Spleen (tissue), 11 donors: ENCODE data around the gene FKBP10. TPM values are rescaled to one million over a fixed set of nuclear protein-coding genes. Genes with fewer than 3 reads are reported as not detected.
"Not testable (repeated sequence)": the region's sequence is repeated elsewhere in the genome, so short reads cannot be mapped to it uniquely, and the experiment has no call there.

Experiments used
- DNase-seq: peaks from one replicate; pipeline ENCODE4 v3.0.0-alpha.2; 2020
- H3K27ac ChIP-seq, 8 donors: fragments of 200-600 bp; sonication (generic) in 7 of 8; 1 replicate in 4 of 8; 2 replicates in 4 of 8; pipeline versions ENCODE4 v1.5.0 to v1.8.0; 2016 to 2021; ENCODE audit warnings: inconsistent platforms in 4 of 8, mild to moderate bottlenecking in 4 of 8, moderate library complexity in 1 of 8
- H3K27me3 ChIP-seq, 7 donors: fragments of 200-600 bp; sonication (generic) in 6 of 7; replicated peaks in 1 of 7; 1 replicate in 4 of 7; 2 replicates in 3 of 7; pipeline versions ENCODE4 v1.5.0 to v1.8.0; 2016 to 2021; ENCODE audit warnings: inconsistent platforms in 3 of 7, mild to moderate bottlenecking in 1 of 7
- H3K36me3 ChIP-seq, 6 donors: fragments of 200-600 bp; sonication (generic) in 5 of 6; 1 replicate in 4 of 6; 2 replicates in 2 of 6; pipeline versions ENCODE4 v1.5.0 to v1.8.0; 2016 to 2021; ENCODE audit warnings: inconsistent platforms in 2 of 6
- H3K4me1 ChIP-seq, 6 donors: fragments of 200-600 bp; sonication (generic) in 5 of 6; 1 replicate in 3 of 6; 2 replicates in 3 of 6; pipeline versions ENCODE4 v1.5.0 to v1.8.0; 2016 to 2021; ENCODE audit warnings: inconsistent platforms in 3 of 6
- H3K4me3 ChIP-seq, 8 donors: fragments of 200-600 bp; sonication (generic) in 7 of 8; 1 replicate in 4 of 8; 2 replicates in 4 of 8; pipeline versions ENCODE4 v1.5.0 to v1.8.0; 2016 to 2021; ENCODE audit warnings: inconsistent platforms in 4 of 8, mild to moderate bottlenecking in 4 of 8, moderate library complexity in 2 of 8
- H3K9me3 ChIP-seq, 8 donors: fragments of 200-600 bp; sonication (generic) in 7 of 8; 1 replicate in 4 of 8; 2 replicates in 4 of 8; pipeline versions ENCODE4 v1.5.0 to v1.8.0; 2016 to 2021; ENCODE audit warnings: inconsistent platforms in 4 of 8
- POLR2A ChIP-seq, 3 donors: fragments of 450-650 bp; IDR thresholded peaks; one replicate each; pipeline ENCODE4 v1.5.1; 2017; ENCODE audit warnings: antibody characterized with exemption in 3 of 3, mild to moderate bottlenecking in 1 of 3
- POLR2AphosphoS5 ChIP-seq, 3 donors: sonication (generic); formaldehyde crosslinking; IDR thresholded peaks; one replicate each; pipeline ENCODE4 v1.5.1; 2017; ENCODE audit warnings: antibody characterized with exemption in 3 of 3
- WGBS, 5 donors: extraction: QIAGEN DNeasy Blood & Tissue Kit in 3 of 5; methylation state at CpG; one replicate each; pipeline versions ENCODE4 v1.1.5 to v1.1.7; 2013 to 2018; 5-methylcytosine and 5-hydroxymethylcytosine counted together
- intact Hi-C: fragments of 100-400 bp; cut with DNase I; formaldehyde crosslinking; loops from one replicate; pipeline ENCODE4 v1.15.0; 2023; ENCODE audit warnings: low total_unique reads
- polyA plus RNA-seq, 3 donors: library from polyadenylated mRNA; stranded (reverse); fragments of 200-250 nt; gene quantifications; one replicate each; pipeline ENCODE4 v1.2.1, GENCODE V29; 2013
- total RNA-seq, 7 donors: library from RNA; depleted of rRNA in 3 of 7; stranded (reverse); fragments of >200 nt in 3 of 7; fragmentation: NEBNext Ultra II Directional in 4 of 7; extraction: Animal tissue kit (Norgen Biotek cat#: 25700) in 4 of 7; gene quantifications; one replicate each; pipeline versions ENCODE4 v1.1.0 to v1.2.1, GENCODE V29; 2016 to 2021
- TF ChIP-seq, protein P1 (sequence below), 11 experiments: fragments of 200-600 bp in 7 of 11; fragments of 450-650 bp in 4 of 11; sonication (generic) in 4 of 11; IDR thresholded peaks in 8 of 11; conservative IDR thresholded peaks in 3 of 11; 1 replicate in 7 of 11; 2 replicates in 4 of 11; pipeline versions ENCODE4 v1.4.0 to v1.8.0; 2016 to 2021; ENCODE audit warnings: antibody characterized with exemption in 11 of 11, inconsistent platforms in 4 of 11, mild to moderate bottlenecking in 1 of 11
- donor health status: healthy with polysubstance abuse.
- donor health status: DM: no; HTN: no; CAD: no; lungs with moderate emphysema.
- donor health status: DM: no; HTN: no; CAD: no.
- donor health status: Bipolar disorder and iron deficiency.
- donor health status: healthy.
- donor health status: DM: no; HTN: no; CAD: no.
- donor health status: DM: yes; HTN: yes; CAD: no.

The FKBP10 gene
- total and polyA plus RNA-seq, 10 donors = 9.6 to 30.8 (median 16.2) TPM

DNA sequence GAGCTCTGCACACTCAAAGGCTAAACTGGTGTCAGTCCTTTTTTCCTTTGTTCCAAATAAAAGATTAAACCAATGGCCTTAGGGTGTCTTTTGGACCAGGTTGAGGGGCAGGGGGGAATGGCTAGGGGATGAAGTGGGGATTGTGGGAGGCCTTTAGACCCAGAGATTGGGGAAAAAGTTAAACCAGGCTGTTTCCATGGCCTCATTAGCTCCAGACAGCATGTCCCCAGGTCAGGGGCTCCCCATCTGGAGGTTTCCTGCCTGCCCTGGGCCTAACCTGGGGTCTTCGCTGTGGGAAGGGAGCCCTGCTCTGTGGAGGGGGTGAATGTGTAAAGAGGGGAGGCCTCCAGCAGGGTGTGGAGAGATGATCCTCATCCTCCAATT lies 10.3 kb downstream of the FKBP10 start:
- Histone ChIP-seq H3K27me3 (no peaks in the 10 kb centered on the region), H3K36me3 (peaks cover 0 to 41% (median 28%) of the 10 kb centered on the region in 6 donors), H3K4me3 (no peak overlapping the region), H3K27ac (no peak overlapping the region), H3K9me3 (no peaks in the 10 kb centered on the region), H3K4me1 (no peaks in the 10 kb centered on the region)
- WGBS, 5 donors = 83 to 100% (median 88%) methylated on average over 1 of the region's 1 CpG
- no peak for DNase-seq
- intact Hi-C loops = no loop called here
- no peak for TF ChIP-seq POLR2A (IDR thresholded peaks at IDR 0.05)
- no peak for TF ChIP-seq POLR2AphosphoS5 (IDR thresholded peaks at IDR 0.05)
- TF ChIP-seq, protein P1, sequence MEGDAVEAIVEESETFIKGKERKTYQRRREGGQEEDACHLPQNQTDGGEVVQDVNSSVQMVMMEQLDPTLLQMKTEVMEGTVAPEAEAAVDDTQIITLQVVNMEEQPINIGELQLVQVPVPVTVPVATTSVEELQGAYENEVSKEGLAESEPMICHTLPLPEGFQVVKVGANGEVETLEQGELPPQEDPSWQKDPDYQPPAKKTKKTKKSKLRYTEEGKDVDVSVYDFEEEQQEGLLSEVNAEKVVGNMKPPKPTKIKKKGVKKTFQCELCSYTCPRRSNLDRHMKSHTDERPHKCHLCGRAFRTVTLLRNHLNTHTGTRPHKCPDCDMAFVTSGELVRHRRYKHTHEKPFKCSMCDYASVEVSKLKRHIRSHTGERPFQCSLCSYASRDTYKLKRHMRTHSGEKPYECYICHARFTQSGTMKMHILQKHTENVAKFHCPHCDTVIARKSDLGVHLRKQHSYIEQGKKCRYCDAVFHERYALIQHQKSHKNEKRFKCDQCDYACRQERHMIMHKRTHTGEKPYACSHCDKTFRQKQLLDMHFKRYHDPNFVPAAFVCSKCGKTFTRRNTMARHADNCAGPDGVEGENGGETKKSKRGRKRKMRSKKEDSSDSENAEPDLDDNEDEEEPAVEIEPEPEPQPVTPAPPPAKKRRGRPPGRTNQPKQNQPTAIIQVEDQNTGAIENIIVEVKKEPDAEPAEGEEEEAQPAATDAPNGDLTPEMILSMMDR (IDR thresholded peaks at IDR 0.05 in 8 of 11, conservative IDR thresholded peaks at IDR 0.05 in 3 of 11) = no peak

DNA sequence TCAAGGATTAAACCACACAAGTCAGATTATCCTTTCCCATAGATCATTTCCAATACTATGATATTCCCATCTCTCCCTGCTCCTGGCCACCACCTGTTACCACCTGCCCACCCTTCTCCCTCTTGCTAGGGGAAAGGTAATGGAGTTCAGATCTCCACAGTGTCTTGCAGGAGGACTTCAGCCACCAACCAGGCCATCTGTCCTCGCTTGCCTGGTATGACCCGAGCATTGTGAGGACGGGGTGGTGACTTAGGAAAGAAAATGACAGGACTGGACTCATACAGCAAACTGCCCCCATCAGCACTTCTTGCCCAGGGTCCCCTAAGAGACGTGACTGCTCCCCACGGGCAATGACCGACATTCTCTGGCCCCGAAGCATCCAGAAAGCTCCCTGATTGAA lies 10.8 kb downstream of the FKBP10 start:
- 89 to 92% (median 91%) methylated on average over 7 of the region's 7 CpGs for WGBS, 5 donors
- intact Hi-C loops = no loop called here
- H3K4me3 ChIP-seq = no peak overlapping the region
- no peaks in the 10 kb centered on the region for H3K27me3 ChIP-seq
- H3K4me1 ChIP-seq = no peaks in the 10 kb centered on the region
- no peaks in the 10 kb centered on the region for H3K9me3 ChIP-seq
- no peak for DNase-seq
- no peak overlapping the region for H3K27ac ChIP-seq
- peaks cover 0 to 46% (median 28%) of the 10 kb centered on the region in 6 donors for H3K36me3 ChIP-seq
- TF ChIP-seq POLR2AphosphoS5 (IDR thresholded peaks at IDR 0.05) (no peak), POLR2A (IDR thresholded peaks at IDR 0.05) (no peak)
- TF ChIP-seq, protein P1 (IDR thresholded peaks at IDR 0.05 in 8 of 11, conservative IDR thresholded peaks at IDR 0.05 in 3 of 11) = no peak

DNA sequence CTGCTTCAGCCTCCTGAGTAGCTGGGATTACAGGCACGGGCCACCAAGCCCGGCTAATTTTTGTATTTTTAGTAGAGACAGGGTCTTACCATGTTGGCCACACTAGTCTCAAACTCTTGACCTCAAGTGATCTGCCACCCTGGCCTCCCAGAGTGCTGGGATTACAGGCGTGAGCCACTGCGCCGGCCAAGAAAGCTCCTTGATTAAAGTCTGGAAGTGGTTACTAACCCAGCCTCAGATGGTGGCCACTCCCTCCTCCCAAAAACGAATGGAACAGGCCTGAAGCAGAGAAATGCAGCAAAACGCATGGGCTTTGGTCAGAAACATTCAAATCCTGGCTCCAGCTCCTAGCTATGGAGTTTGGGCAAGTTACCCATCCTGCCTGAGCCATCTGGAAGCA lies 11.3 kb downstream of the FKBP10 start:
- 68 to 76% (median 72%) methylated on average over 7 of the region's 7 CpGs for WGBS, 5 donors
- Histone ChIP-seq H3K9me3 (no peaks in the 10 kb centered on the region), H3K27ac (no peak overlapping the region), H3K36me3 (peaks cover 0 to 51% (median 31%) of the 10 kb centered on the region in 6 donors), H3K4me3 (no peak overlapping the region), H3K4me1 (no peaks in the 10 kb centered on the region), H3K27me3 (no peaks in the 10 kb centered on the region)
- intact Hi-C loops = no loop called here
- no peak for TF ChIP-seq POLR2AphosphoS5 (IDR thresholded peaks at IDR 0.05)
- no peak for TF ChIP-seq POLR2A (IDR thresholded peaks at IDR 0.05)
- TF ChIP-seq, protein P1 (IDR thresholded peaks at IDR 0.05 in 8 of 11, conservative IDR thresholded peaks at IDR 0.05 in 3 of 11) = no peak
- no peak for DNase-seq

DNA sequence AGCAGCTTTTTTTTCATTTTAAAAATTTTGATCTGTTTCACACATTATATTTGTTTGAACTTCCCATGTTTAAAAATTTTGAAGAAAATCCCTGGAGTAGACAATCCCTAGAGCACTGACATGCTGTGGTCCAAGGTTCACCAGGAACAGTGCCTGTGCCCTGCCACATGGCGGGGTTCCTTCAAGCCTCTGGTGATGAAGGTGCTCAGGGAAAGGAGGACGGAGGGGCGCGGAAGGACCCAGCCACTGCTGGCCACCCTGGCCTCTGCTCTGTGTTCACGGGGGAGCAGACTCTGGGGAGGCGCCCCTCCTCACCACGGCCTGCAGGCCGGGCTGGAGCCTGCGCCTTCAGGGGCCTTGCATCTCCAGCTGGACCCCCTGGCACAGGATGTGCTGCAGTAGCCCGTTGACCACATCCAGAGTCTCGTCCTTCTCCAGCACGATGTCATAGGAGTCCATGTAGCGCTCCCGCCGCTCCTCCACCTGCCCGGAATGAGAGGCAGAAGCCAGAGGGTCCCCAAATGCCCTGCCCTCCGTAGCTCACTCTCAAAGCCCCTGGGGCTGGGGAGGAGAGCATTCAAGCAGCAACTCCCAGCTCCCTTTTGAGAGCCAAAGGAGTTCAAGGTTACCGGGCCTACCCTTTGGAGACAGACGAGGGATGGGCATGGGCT lies 12.5 kb downstream of the FKBP10 start:
- Histone ChIP-seq H3K36me3 (peaks cover 4 to 63% (median 42%) of the 10 kb centered on the region in 6 donors), H3K4me3 (no peak overlapping the region), H3K27ac (no peak overlapping the region), H3K27me3 (no peaks in the 10 kb centered on the region), H3K4me1 (no peaks in the 10 kb centered on the region), H3K9me3 (no peaks in the 10 kb centered on the region)
- DNase-seq = no peak
- 89 to 96% (median 93%) methylated on average over 19 of the region's 19 CpGs for WGBS, 5 donors
- intact Hi-C loops = no loop called here
- TF ChIP-seq, protein P1 (IDR thresholded peaks at IDR 0.05 in 8 of 11, conservative IDR thresholded peaks at IDR 0.05 in 3 of 11) = no peak
- TF ChIP-seq POLR2AphosphoS5 (IDR thresholded peaks at IDR 0.05) (no peak), POLR2A (IDR thresholded peaks at IDR 0.05) (no peak)

DNA sequence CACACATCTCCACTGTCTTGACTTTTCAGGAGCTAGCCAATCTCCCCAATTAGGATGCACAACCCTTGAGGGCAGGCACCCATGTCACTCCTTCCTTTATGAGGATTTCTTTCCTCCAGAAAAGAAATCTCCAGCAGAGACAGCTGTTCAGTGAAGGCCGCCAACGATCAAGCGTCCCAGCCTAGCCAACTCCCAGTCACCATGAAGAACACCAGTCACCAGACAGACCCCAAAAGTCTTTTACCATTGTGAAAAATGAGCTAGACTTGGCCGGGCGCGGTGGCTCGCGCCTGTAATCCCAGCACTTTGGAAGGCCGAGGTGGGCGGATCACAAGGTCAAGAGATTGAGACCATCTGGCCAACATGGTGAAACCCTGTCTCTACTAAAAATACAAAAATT lies 17.2 kb downstream of the FKBP10 start:
- WGBS, 5 donors = 85 to 88% (median 86%) methylated on average over 10 of the region's 10 CpGs

More for the DNA sequence above, 17.2 kb downstream of the FKBP10 start:
- intact Hi-C loops, H3K9me3 ChIP-seq, H3K4me3 ChIP-seq, H3K4me1 ChIP-seq, H3K27ac ChIP-seq, H3K27me3 ChIP-seq: not testable (repeated sequence)
- H3K36me3 ChIP-seq = peaks cover 4 to 89% (median 58%) of the 10 kb centered on the region in 6 donors
- DNase-seq = peak; percentile 46
